Esophagus muscularis mucosa (tissue), 4 donors: ENCODE results near the gene LLGL1. TPM values are rescaled to one million over a fixed set of nuclear protein-coding genes. Genes with fewer than 3 reads are reported as not detected.

Source experiments
- DNase-seq: peaks from one replicate; pipeline ENCODE4 v3.0.0-alpha.2; 2017; ENCODE audit errors: extremely low spot score
- H3K27ac ChIP-seq, 4 donors: fragments of 200-600 bp; sonication (generic); replicated peaks in 1 of 4; 1 replicate in 3 of 4; 2 replicates in 1 of 4; pipeline ENCODE4 v1.5.1; 2016 to 2019; ENCODE audit warnings: mild to moderate bottlenecking in 1 of 4
- H3K27me3 ChIP-seq, 4 donors: fragments of 200-600 bp; sonication (generic); one replicate each; pipeline versions ENCODE4 v1.5.1 to v1.6.0; 2016 to 2019
- H3K36me3 ChIP-seq, 4 donors: fragments of 200-600 bp; sonication (generic); one replicate each; pipeline ENCODE4 v1.5.1; 2016 to 2019
- H3K4me1 ChIP-seq, 4 donors: fragments of 200-600 bp; sonication (generic); one replicate each; pipeline ENCODE4 v1.5.1; 2016 to 2019
- H3K4me3 ChIP-seq, 4 donors: fragments of 200-600 bp; sonication (generic); 1 replicate in 2 of 4; 2 replicates in 2 of 4; pipeline ENCODE4 v1.5.1; 2016 to 2019; ENCODE audit warnings: mild to moderate bottlenecking in 4 of 4, moderate library complexity in 1 of 4
- H3K9me3 ChIP-seq, 4 donors: fragments of 200-600 bp; sonication (generic); 1 replicate in 3 of 4; 2 replicates in 1 of 4; pipeline ENCODE4 v1.5.1; 2016 to 2019
- EP300 ChIP-seq: sonication (generic); formaldehyde crosslinking; IDR thresholded peaks from one replicate; pipeline ENCODE4 v1.6.1; 2017; ENCODE audit warnings: antibody characterized with exemption
- POLR2A ChIP-seq: fragments of 450-650 bp; IDR thresholded peaks from one replicate; pipeline ENCODE4 v1.6.1; 2017; ENCODE audit warnings: antibody characterized with exemption, moderate library complexity, mild to moderate bottlenecking, low read depth
- POLR2AphosphoS5 ChIP-seq, 2 donors: sonication (generic); formaldehyde crosslinking; IDR thresholded peaks; one replicate each; pipeline ENCODE4 v1.6.1; 2017; ENCODE audit warnings: antibody characterized with exemption in 2 of 2
- WGBS: methylation state at CpG from one replicate; pipeline ENCODE4 v1.1.5; 2018; 5-methylcytosine and 5-hydroxymethylcytosine counted together
- intact Hi-C: fragments of 100-400 bp; cut with DNase I; formaldehyde crosslinking; loops from one replicate; pipeline ENCODE4 v1.15.1; 2023
- total RNA-seq, 4 donors: library from RNA; depleted of rRNA; stranded (reverse); fragments of >200 nt; gene quantifications; one replicate each; pipeline versions ENCODE4 v1.1.0 to v1.2.1, GENCODE V29; 2016
- TF ChIP-seq, protein P1 (sequence below), 3 experiments: fragments of 200-600 bp in 2 of 3; fragments of 450-650 bp in 1 of 3; sonication (generic) in 2 of 3; IDR thresholded peaks; one replicate each; pipeline ENCODE4 v1.5.1; 2017 to 2019; ENCODE audit warnings: antibody characterized with exemption in 3 of 3, mild to moderate bottlenecking in 2 of 3, moderate library complexity in 1 of 3

The LLGL1 gene
- total RNA-seq, result 10 to 100 TPM; 17.6 to 35.1 (median 26.2) TPM

- peak; percentile 98 for DNase-seq
- 1% methylated on average over 40 of the region's 60 CpGs for WGBS
- no peaks in the 10 kb centered on the region for H3K9me3 ChIP-seq
- no peaks in the 10 kb centered on the region for H3K36me3 ChIP-seq
- TF ChIP-seq, protein P1, sequence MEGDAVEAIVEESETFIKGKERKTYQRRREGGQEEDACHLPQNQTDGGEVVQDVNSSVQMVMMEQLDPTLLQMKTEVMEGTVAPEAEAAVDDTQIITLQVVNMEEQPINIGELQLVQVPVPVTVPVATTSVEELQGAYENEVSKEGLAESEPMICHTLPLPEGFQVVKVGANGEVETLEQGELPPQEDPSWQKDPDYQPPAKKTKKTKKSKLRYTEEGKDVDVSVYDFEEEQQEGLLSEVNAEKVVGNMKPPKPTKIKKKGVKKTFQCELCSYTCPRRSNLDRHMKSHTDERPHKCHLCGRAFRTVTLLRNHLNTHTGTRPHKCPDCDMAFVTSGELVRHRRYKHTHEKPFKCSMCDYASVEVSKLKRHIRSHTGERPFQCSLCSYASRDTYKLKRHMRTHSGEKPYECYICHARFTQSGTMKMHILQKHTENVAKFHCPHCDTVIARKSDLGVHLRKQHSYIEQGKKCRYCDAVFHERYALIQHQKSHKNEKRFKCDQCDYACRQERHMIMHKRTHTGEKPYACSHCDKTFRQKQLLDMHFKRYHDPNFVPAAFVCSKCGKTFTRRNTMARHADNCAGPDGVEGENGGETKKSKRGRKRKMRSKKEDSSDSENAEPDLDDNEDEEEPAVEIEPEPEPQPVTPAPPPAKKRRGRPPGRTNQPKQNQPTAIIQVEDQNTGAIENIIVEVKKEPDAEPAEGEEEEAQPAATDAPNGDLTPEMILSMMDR (IDR thresholded peaks at IDR 0.05), result no peak
- TF ChIP-seq POLR2A (no peak), EP300 (no peak), POLR2AphosphoS5 (IDR thresholded peaks at IDR 0.05) (peak; percentile 50 to 72)
- intact Hi-C loops, result no loop called here
- peak within 1 kb of the TSS; percentile 65 to 79 (median 73) for H3K27ac ChIP-seq
- peaks cover 14 to 55% (median 27%) of the 10 kb centered on the region in 4 donors for H3K4me1 ChIP-seq
- no peaks in the 10 kb centered on the region for H3K27me3 ChIP-seq
- H3K4me3 ChIP-seq, result peak within 1 kb of the TSS; percentile 66 to 89 (median 72)
These were observed at the start of gene LLGL1 for GRCh38 chr17:18225121-18225641. LLGL1 (plus strand) TSS chr17:18225635; CDS start chr17:18225683, 48 bp downstream.

DNA sequence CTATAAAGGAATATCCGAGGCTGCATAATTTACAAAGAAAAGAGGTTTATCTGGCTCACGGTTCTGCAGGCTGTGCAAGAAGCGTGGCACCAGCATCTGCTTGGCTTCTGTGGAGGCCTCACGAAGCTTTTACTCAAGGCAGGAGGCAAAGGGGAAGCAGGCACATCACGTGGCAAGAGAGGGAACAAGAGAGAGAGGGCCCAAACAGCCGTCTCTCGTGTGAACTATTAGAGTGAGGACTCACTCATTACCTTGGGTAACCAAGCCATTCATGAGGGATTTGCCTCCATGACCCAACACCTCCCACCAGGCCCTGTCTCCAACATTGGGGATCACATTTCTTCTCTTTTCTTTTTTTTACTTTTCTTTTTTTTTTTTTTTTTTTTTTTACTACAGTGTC is 49.3 kb upstream of the LLGL1 start:
- Histone ChIP-seq H3K4me3 (no peak overlapping the region), H3K27me3 (no peaks in the 10 kb centered on the region), H3K9me3 (no peaks in the 10 kb centered on the region), H3K27ac (no peak overlapping the region), H3K4me1 (no peaks in the 10 kb centered on the region), H3K36me3 (no peaks in the 10 kb centered on the region)
- intact Hi-C loops, result no loop called here
- DNase-seq, result no peak
- WGBS, result 71% methylated on average over 7 of the region's 7 CpGs
- TF ChIP-seq, protein P1 (IDR thresholded peaks at IDR 0.05), result no peak
- TF ChIP-seq POLR2AphosphoS5 (IDR thresholded peaks at IDR 0.05), result no peak

GRCh38 chr17:18177133-18177532 is 48.3 kb upstream of the LLGL1 start:
- TF ChIP-seq, protein P1 (IDR thresholded peaks at IDR 0.05), result no peak
- TF ChIP-seq POLR2AphosphoS5 (IDR thresholded peaks at IDR 0.05) (no peak), EP300 (no peak), POLR2A (no peak)
- H3K27ac ChIP-seq, result no peak overlapping the region
- no peak for DNase-seq
- no peaks in the 10 kb centered on the region for H3K27me3 ChIP-seq
- no peaks in the 10 kb centered on the region for H3K36me3 ChIP-seq
- H3K4me1 ChIP-seq, result peaks cover 5 to 9% (median 6%) of the 10 kb centered on the region in 4 donors
- no peak overlapping the region for H3K4me3 ChIP-seq
- no peaks in the 10 kb centered on the region for H3K9me3 ChIP-seq
- intact Hi-C loops, result no loop called here

DNA sequence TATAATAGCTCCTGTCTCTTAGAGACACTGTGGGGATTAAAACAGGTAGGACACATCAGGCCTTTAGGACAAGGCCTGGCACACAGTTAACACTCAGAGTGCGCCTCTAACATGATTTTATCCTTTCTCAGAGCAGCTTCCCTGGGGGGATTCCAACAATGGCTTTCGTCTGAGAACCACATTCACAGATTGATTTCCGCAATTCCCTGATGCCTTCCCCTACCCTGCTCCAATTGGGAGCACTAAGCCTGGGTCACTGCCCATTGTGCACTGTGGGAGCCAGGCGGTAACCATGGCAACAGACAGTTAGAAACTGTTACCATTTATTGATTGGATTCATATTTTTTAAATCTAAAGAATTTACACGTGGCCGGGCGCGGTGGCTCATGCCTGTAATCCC is 47.7 kb upstream of the LLGL1 start:
- Histone ChIP-seq H3K9me3 (no peaks in the 10 kb centered on the region), H3K4me3 (no peak overlapping the region), H3K27ac (no peak overlapping the region), H3K4me1 (peaks cover 9 to 14% (median 12%) of the 10 kb centered on the region in 4 donors), H3K27me3 (no peaks in the 10 kb centered on the region), H3K36me3 (no peaks in the 10 kb centered on the region)
- no peak for DNase-seq
- TF ChIP-seq, protein P1 (IDR thresholded peaks at IDR 0.05), result no peak
- TF ChIP-seq EP300 (no peak), POLR2AphosphoS5 (IDR thresholded peaks at IDR 0.05) (no peak), POLR2A (no peak)
- intact Hi-C loops, result no loop called here
- 90% methylated on average over 8 of the region's 8 CpGs for WGBS

- 100% methylated on average over 1 of the region's 1 CpG for WGBS
- Histone ChIP-seq H3K4me3 (no peak overlapping the region), H3K9me3 (no peaks in the 10 kb centered on the region), H3K36me3 (no peaks in the 10 kb centered on the region), H3K4me1 (peaks cover 9 to 14% (median 12%) of the 10 kb centered on the region in 4 donors), H3K27me3 (no peaks in the 10 kb centered on the region), H3K27ac (no peak overlapping the region)
- TF ChIP-seq EP300, result no peak
- no peak for TF ChIP-seq POLR2AphosphoS5 (IDR thresholded peaks at IDR 0.05)
- TF ChIP-seq, protein P1 (IDR thresholded peaks at IDR 0.05), result no peak
- no peak for TF ChIP-seq POLR2A
- DNase-seq, result no peak
- intact Hi-C loops, result no loop called here
These were observed 46.2 kb upstream of the LLGL1 start for GRCh38 chr17:18179196-18179595.
